ENCODE measurements around the gene COL5A3.

DNA sequence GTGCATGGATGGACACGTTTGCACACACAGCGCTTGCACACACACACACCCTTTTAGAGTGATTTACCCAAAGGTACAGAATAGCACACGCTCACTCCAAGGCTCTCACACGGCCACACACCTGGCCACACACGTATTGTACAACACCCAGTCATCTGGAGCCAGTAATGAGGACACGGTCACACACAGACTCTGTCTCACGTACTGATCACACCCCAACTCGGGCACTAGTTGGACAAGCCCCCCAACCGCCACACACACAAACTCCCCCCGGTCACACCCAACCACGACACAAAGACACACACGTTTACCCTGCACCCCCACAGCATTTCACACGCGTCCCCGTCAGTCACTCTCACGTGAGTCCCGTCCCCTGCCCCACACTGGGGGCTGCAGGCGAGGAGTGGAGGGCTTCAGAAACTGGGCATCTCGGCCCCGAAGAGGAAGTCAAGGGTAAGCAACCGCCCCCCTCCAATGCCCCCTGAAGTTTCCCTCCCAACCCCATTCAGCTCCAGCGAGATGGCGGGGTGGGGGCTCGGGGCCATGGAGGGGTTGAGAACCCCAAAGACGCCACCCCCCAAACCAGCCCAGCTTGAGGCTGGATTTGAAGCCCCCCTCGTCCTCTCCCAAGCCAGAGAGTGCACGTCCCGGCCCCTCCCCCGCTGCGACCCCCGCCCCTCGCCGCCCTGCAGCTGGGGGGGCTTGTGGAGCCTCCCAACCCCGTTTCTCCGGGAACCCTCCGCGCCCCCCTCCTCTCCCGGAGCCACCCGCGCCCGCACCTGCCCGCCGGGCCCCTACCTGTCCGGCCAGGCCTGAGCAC, 74.6 kb downstream of the COL5A3 start:
- TF ChIP-seq, protein P1, sequence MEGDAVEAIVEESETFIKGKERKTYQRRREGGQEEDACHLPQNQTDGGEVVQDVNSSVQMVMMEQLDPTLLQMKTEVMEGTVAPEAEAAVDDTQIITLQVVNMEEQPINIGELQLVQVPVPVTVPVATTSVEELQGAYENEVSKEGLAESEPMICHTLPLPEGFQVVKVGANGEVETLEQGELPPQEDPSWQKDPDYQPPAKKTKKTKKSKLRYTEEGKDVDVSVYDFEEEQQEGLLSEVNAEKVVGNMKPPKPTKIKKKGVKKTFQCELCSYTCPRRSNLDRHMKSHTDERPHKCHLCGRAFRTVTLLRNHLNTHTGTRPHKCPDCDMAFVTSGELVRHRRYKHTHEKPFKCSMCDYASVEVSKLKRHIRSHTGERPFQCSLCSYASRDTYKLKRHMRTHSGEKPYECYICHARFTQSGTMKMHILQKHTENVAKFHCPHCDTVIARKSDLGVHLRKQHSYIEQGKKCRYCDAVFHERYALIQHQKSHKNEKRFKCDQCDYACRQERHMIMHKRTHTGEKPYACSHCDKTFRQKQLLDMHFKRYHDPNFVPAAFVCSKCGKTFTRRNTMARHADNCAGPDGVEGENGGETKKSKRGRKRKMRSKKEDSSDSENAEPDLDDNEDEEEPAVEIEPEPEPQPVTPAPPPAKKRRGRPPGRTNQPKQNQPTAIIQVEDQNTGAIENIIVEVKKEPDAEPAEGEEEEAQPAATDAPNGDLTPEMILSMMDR (conservative IDR thresholded peaks at IDR 0.05) = no peak
- no peak for TF ChIP-seq ZFX (IDR thresholded peaks at IDR 0.05)

All from C4-2B (cell line).